OCI-LY7 (cell line): ENCODE measurements around the gene MED27. TPM values are rescaled to one million over a fixed set of nuclear protein-coding genes. Genes with fewer than 3 reads are reported as not detected.

Experiments used
- BruUV-seq: library from RNA; stranded (reverse); fragments of 400-500 nt; replicated peaks from 2 replicates; lab custom pipeline; 2021; lab: Mats Ljungman, UMichigan
- CTCF ChIA-PET: fragments of 300-600 bp; sonication (Branson Sonifier 250); formaldehyde crosslinking; loops from one replicate; lab custom pipeline; 2022; ENCODE audit warnings: antibody characterized with exemption; ENCODE audit not compliant: unreplicated experiment; lab: Charles Lee
- POLR2A ChIA-PET: fragments of 300-600 bp; sonication (Branson Sonifier 250); formaldehyde crosslinking; loops from one replicate; lab custom pipeline; 2022; ENCODE audit warnings: antibody characterized with exemption; lab: Charles Lee
- DNase-seq: peaks from one replicate; pipeline ENCODE4 v3.0.0-alpha.2; 2015; ENCODE audit warnings: low spot score
- H2AFZ ChIP-seq: fragments of 200-600 bp; sonication (generic), shearing (Covaris generic); 2 replicates; pipeline ENCODE4 v1.6.1; 2014; ENCODE audit warnings: mild to moderate bottlenecking, antibody characterized with exemption, low read length, moderate library complexity
- H3K27ac ChIP-seq: fragments of 200-600 bp; sonication (generic); 2 replicates; pipeline ENCODE4 v1.5.1; 2014; ENCODE audit warnings: mixed run types, low read depth, mild to moderate bottlenecking, moderate library complexity, low read length, inconsistent platforms; ENCODE audit not compliant: poor library complexity, severe bottlenecking
- H3K36me3 ChIP-seq: fragments of 200-600 bp; sonication (generic); 2 replicates; pipeline ENCODE4 v1.6.1; 2014; ENCODE audit warnings: mild to moderate bottlenecking, antibody characterized with exemption, low read length, moderate library complexity, mixed read lengths; ENCODE audit not compliant: insufficient read depth
- H3K4me1 ChIP-seq: fragments of 200-600 bp; sonication (generic); 2 replicates; pipeline ENCODE4 v1.5.1; 2014; ENCODE audit warnings: mild to moderate bottlenecking, low read length; ENCODE audit not compliant: insufficient read depth, poor library complexity, severe bottlenecking
- H3K4me2 ChIP-seq: fragments of 200-600 bp; sonication (generic); 2 replicates; pipeline ENCODE4 v1.6.1; 2014; ENCODE audit warnings: mild to moderate bottlenecking, low read length
- H3K4me3 ChIP-seq: fragments of 200-600 bp; sonication (generic); 2 replicates; pipeline ENCODE4 v1.5.1; 2014; ENCODE audit warnings: mild to moderate bottlenecking, low read depth, low read length; ENCODE audit not compliant: poor library complexity, severe bottlenecking
- H3K79me2 ChIP-seq: fragments of 200-600 bp; sonication (generic); 2 replicates; pipeline ENCODE4 v1.6.1; 2016; ENCODE audit warnings: low read depth, mild to moderate bottlenecking, low read length, moderate library complexity, mixed read lengths; ENCODE audit not compliant: insufficient read depth
- H3K9me2 ChIP-seq: fragments of 200-600 bp; sonication (generic); 2 replicates; pipeline ENCODE4 v1.6.1; 2016; ENCODE audit warnings: mild to moderate bottlenecking, low read length, mixed read lengths; ENCODE audit not compliant: insufficient read depth
- H3K9me3 ChIP-seq: fragments of 200-600 bp; sonication (generic); 2 replicates; pipeline ENCODE4 v1.6.1; 2014; ENCODE audit warnings: mild to moderate bottlenecking, mixed run types, low read length, mixed read lengths
- H4K20me1 ChIP-seq: fragments of 200-600 bp; sonication (generic); 2 replicates; pipeline ENCODE4 v1.6.1; 2014; ENCODE audit warnings: mild to moderate bottlenecking, antibody characterized with exemption, low read length, moderate library complexity, mixed read lengths; ENCODE audit not compliant: insufficient read depth
- EZH2phosphoT487 ChIP-seq: fragments of 200-600 bp; sonication (generic); IDR thresholded peaks from 2 replicates; pipeline ENCODE4 v1.6.1; 2018; ENCODE audit warnings: low read depth, borderline replicate concordance, mild to moderate bottlenecking, mixed run types, antibody characterized with exemption, low read length, moderate library complexity, mixed read lengths
- intact Hi-C: fragments of 100-400 bp; cut with micrococcal nuclease; formaldehyde crosslinking; loops from one replicate; pipeline ENCODE4 v1.10.0; 2022; ENCODE audit not compliant: unreplicated experiment
- total RNA-seq, 2 experiments: library from RNA; depleted of rRNA in 1 of 2; stranded (reverse); fragments of >200 nt in 1 of 2; shearing (Covaris generic) in 1 of 2; gene quantifications; 2 replicates each; pipeline ENCODE4 v1.2.3, GENCODE V29; 2014 to 2022
- TF ChIP-seq, protein P1 (sequence below): fragments of 200-600 bp; sonication (generic); conservative IDR thresholded peaks from 2 replicates; pipeline ENCODE4 v1.5.1; 2014; ENCODE audit warnings: mild to moderate bottlenecking, antibody characterized with exemption, low read length, moderate library complexity, mixed read lengths

The MED27 gene
- total RNA-seq, 2 experiments from 2014 or later: 23.1 to 32.6 TPM

DNA sequence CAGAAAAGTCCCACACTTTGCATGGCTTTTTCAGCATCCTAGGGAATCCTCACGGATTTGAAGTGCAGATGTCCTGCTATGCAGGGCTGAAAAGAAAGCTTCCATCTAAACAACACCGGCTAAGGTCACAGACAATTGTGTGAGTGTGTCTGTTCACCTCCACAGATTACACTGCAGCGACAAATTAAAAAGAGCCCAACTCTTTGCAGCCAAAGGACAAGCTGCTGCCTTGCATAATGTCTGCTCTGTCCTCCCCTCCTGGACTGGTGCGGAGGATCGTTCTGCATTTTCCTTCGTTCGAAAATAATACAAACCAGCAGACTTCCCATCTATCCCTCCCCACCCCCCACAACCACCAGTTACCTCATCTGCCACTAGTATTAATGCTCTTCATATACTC is 169.1 kb downstream of the MED27 start:
- POLR2A ChIA-PET: interaction anchor here (0.6 kb wide), 1 partner anchor 35 kb away, joined by 3 read pairs; no protein-coding TSS in a partner anchor
- no TSS peak for BruUV-seq
- no peak for DNase-seq

DNA sequence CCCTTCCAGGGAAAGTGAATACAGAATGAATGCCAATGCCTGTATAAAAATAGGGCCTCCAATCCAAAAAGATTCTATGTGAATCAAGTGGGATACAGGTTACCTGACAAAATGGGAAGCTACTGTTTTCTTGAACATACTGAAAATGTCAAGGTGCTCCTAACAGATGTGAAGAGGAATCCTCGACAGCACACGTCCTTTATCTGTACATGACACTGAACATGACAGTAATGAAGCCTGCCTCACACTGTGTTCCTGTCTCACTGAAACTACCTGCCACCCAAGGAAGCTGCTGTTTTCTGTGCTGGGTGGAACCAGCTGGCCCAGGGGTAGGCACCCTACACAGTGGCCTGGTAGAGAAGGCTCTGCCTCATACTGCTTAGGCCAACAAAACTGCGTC is 174.5 kb downstream of the MED27 start:
- Histone ChIP-seq H3K4me3 (no peak overlapping the region), H3K4me1 (no peaks in the 10 kb centered on the region), H3K4me2 (no peak overlapping the region), H3K79me2 (no peaks in the 10 kb centered on the region), H3K9me3 (no peaks in the 10 kb centered on the region), H2AFZ (no peak overlapping the region), H3K9me2 (no peaks in the 10 kb centered on the region), H4K20me1 (no peaks in the 10 kb centered on the region), H3K36me3 (no peaks in the 10 kb centered on the region), H3K27ac (no peak overlapping the region)
- no TSS peak for BruUV-seq
- POLR2A ChIA-PET: no interaction called here
- intact Hi-C loops: no loop called here
- TF ChIP-seq, protein P1, sequence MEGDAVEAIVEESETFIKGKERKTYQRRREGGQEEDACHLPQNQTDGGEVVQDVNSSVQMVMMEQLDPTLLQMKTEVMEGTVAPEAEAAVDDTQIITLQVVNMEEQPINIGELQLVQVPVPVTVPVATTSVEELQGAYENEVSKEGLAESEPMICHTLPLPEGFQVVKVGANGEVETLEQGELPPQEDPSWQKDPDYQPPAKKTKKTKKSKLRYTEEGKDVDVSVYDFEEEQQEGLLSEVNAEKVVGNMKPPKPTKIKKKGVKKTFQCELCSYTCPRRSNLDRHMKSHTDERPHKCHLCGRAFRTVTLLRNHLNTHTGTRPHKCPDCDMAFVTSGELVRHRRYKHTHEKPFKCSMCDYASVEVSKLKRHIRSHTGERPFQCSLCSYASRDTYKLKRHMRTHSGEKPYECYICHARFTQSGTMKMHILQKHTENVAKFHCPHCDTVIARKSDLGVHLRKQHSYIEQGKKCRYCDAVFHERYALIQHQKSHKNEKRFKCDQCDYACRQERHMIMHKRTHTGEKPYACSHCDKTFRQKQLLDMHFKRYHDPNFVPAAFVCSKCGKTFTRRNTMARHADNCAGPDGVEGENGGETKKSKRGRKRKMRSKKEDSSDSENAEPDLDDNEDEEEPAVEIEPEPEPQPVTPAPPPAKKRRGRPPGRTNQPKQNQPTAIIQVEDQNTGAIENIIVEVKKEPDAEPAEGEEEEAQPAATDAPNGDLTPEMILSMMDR: no peak
- TF ChIP-seq EZH2phosphoT487: no peak
- no peak for DNase-seq
- CTCF ChIA-PET: no interaction called here

More for the DNA sequence above, 169.1 kb downstream of the MED27 start:
- H3K4me3 ChIP-seq: no peak overlapping the region
- no peaks in the 10 kb centered on the region for H3K9me2 ChIP-seq
- H3K27ac ChIP-seq: no peak overlapping the region
- no peak overlapping the region for H3K4me2 ChIP-seq
- H2AFZ ChIP-seq: no peak overlapping the region
- CTCF ChIA-PET: no interaction called here
- intact Hi-C loops: no loop called here
- H3K36me3 ChIP-seq: no peaks in the 10 kb centered on the region
- TF ChIP-seq, protein P1: no peak
- no peak for TF ChIP-seq EZH2phosphoT487
- H3K4me1 ChIP-seq: no peaks in the 10 kb centered on the region
- H3K79me2 ChIP-seq: no peaks in the 10 kb centered on the region
- H3K9me3 ChIP-seq: no peaks in the 10 kb centered on the region
- no peaks in the 10 kb centered on the region for H4K20me1 ChIP-seq

DNA sequence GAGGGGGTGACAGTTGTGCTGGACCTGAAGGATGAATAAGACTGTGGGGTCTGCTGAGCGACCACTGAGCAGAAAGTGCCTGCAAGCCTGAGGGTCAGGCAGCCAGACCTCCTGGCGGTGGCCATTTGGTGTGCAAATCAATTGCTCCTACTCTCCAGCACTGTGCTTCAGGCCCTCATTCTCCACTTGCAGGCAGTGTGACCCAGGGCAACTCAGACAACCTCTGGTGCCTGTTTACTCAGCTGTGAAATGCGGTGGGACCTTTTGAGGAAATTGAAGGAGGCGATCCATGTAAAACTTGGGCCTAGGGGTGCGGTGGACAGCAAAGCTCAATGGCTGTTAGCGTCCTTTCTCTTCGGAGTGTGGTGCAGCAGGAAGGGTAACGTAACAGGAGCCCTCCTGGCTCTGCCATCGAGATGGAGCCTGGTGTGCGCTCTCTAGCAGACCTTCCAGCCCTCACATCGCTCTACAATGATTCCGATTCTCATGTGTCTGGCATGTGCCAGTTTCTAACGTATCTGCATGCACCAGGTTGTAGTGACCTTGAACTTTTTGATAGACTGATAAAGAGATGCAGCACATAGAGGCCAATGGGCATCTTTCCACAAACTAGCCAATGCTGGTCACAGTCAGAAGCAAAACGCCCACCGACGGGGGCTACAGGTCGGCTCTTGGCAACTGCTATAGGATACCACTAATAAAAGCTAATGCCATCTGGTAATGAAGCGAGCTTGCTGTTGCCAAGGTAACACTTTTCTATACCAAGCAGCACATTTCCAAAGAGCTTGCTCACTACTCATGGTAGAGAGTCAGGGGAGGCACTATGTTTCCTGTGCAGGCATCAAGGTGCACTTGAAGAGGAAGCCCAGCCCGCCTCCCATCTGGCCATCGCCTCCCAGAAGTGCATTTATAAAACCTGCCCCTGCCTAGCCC is 180.1 kb downstream of the MED27 start:
- Histone ChIP-seq H3K4me2 (no peak overlapping the region), H4K20me1 (0 out of 2 replicates have a peak, but pooled peaks cover 6% of the 10 kb centered on the region), H3K36me3 (no peaks in the 10 kb centered on the region), H3K9me3 (no peaks in the 10 kb centered on the region), H3K9me2 (no peaks in the 10 kb centered on the region), H2AFZ (no peak overlapping the region), H3K4me1 (no peaks in the 10 kb centered on the region), H3K27ac (no peak overlapping the region), H3K4me3 (no peak overlapping the region), H3K79me2 (no peaks in the 10 kb centered on the region)
- BruUV-seq: no TSS peak
- POLR2A ChIA-PET: no interaction called here
- TF ChIP-seq, protein P1: no peak
- TF ChIP-seq EZH2phosphoT487: no peak
- CTCF ChIA-PET: no interaction called here
- intact Hi-C loops: no loop called here
- no peak for DNase-seq
